Neural crest cell (in vitro differentiated cells): ENCODE data around the gene CACNB4. TPM values are rescaled to one million over a fixed set of nuclear protein-coding genes. Genes with fewer than 3 reads are reported as not detected.

ENCODE experiments used
- DNase-seq: peaks from one replicate; pipeline ENCODE4 v3.0.0; 2021; ENCODE audit warnings: low read depth, mixed read lengths, low spot score
- H3K27ac Mint-ChIP-seq: one replicate; pipeline ENCODE4 v1.8.0; 2021; ENCODE audit warnings: mild to moderate bottlenecking, mixed read lengths; ENCODE audit not compliant: unreplicated experiment
- H3K27me3 Mint-ChIP-seq: 2 replicates; pipeline ENCODE4 v1.8.0; 2021; ENCODE audit warnings: low read depth, mild to moderate bottlenecking, mixed read lengths
- H3K36me3 Mint-ChIP-seq: 2 replicates; pipeline ENCODE4 v1.8.0; 2021; ENCODE audit warnings: low read depth, mild to moderate bottlenecking, mixed read lengths
- H3K4me1 Mint-ChIP-seq: 2 replicates; pipeline ENCODE4 v1.8.0; 2021; ENCODE audit warnings: mixed read lengths
- H3K4me3 Mint-ChIP-seq: one replicate; pipeline ENCODE4 v1.8.0; 2021; ENCODE audit warnings: mild to moderate bottlenecking, mixed read lengths
- H3K9me3 Mint-ChIP-seq: 2 replicates; pipeline ENCODE4 v1.8.0; 2021; ENCODE audit warnings: mixed read lengths
- total RNA-seq: library from RNA; stranded (reverse); gene quantifications from 2 replicates; pipeline ENCODE4 v1.2.1, GENCODE V29; 2021
- TF ChIP-seq, protein P1 (sequence below): fragments of 200-600 bp; sonication (generic); conservative IDR thresholded peaks from 2 replicates; pipeline ENCODE4 v1.5.0; 2021; ENCODE audit warnings: antibody characterized with exemption, mild to moderate bottlenecking

The CACNB4 gene
- total RNA-seq, 1 donor from 2014 or later: 6.9 TPM

DNA sequence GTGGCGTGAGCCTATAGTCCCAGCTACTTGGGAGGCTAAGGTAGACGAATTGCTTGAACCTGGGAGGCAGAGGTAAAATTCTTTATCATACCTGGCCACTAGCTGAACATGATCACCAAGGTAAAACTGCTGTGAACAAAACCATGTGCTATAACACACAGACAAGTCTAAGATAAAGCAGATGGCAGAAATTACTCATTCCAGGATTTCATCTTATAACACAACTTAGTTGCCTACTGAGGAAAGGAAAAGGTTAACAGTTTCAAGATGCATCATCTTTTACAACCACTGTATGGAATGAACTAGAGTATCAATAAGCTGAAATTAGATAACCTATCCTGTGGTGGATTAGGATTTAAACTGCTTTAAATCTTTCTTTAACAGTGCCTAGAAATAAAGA is 278.9 kb downstream of the CACNB4 start:
- H3K9me3 Mint-ChIP-seq: no peaks in the 10 kb centered on the region
- DNase-seq: no peak
- no peak overlapping the region for H3K27ac Mint-ChIP-seq
- no peaks in the 10 kb centered on the region for H3K27me3 Mint-ChIP-seq
- peaks cover 36% of the 10 kb centered on the region for H3K4me1 Mint-ChIP-seq
- TF ChIP-seq, protein P1, sequence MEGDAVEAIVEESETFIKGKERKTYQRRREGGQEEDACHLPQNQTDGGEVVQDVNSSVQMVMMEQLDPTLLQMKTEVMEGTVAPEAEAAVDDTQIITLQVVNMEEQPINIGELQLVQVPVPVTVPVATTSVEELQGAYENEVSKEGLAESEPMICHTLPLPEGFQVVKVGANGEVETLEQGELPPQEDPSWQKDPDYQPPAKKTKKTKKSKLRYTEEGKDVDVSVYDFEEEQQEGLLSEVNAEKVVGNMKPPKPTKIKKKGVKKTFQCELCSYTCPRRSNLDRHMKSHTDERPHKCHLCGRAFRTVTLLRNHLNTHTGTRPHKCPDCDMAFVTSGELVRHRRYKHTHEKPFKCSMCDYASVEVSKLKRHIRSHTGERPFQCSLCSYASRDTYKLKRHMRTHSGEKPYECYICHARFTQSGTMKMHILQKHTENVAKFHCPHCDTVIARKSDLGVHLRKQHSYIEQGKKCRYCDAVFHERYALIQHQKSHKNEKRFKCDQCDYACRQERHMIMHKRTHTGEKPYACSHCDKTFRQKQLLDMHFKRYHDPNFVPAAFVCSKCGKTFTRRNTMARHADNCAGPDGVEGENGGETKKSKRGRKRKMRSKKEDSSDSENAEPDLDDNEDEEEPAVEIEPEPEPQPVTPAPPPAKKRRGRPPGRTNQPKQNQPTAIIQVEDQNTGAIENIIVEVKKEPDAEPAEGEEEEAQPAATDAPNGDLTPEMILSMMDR: no peak
- peaks cover 2% of the 10 kb centered on the region for H3K36me3 Mint-ChIP-seq
- no peak overlapping the region for H3K4me3 Mint-ChIP-seq

DNA sequence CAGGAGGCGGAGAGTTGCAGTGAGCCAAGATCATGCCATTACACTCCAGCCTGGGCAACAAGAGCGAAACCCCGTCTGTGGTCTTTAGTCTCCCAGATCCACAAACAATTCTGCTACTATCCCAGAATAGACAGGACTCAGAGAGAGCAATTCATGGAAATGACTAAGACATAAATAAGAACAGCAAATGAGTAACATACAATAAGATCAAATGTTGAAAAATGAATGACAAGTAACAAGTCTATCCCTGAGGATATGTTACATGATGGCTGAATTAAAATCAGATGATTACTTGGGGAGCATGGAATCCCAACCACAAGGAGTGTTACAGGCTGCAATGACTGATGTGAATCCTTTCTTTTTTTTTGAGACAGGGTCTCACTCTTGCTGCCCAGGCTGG is 280.9 kb downstream of the CACNB4 start:
- H3K4me3 Mint-ChIP-seq: no peak overlapping the region
- DNase-seq: no peak
- no peaks in the 10 kb centered on the region for H3K27me3 Mint-ChIP-seq
- H3K36me3 Mint-ChIP-seq: peaks cover 3% of the 10 kb centered on the region
- H3K4me1 Mint-ChIP-seq: peaks cover 18% of the 10 kb centered on the region
- no peaks in the 10 kb centered on the region for H3K9me3 Mint-ChIP-seq
- TF ChIP-seq, protein P1: no peak
- H3K27ac Mint-ChIP-seq: no peak overlapping the region

DNA sequence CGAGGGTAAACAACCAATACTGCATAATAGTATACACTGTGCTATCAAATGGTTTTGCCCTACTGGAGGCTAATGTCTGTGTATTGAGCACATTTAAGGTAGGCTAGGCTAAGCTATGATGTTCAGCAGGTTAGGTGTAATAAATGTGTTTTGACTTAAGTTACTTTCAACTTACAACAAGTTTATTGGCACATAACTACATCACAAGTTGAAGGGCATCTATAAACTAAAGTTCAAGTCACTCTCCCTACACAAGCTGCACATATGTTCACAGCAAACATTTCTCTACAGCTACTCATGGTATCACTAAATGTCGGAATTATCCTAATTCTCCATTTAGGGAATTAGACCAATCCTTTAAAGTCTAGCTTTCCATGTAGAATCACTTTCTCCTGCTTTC is 282.0 kb downstream of the CACNB4 start:
- Mint-ChIP-seq H3K36me3 (peaks cover 10% of the 10 kb centered on the region), H3K4me3 (no peak overlapping the region), H3K4me1 (peaks cover 9% of the 10 kb centered on the region), H3K27ac (no peak overlapping the region), H3K9me3 (no peaks in the 10 kb centered on the region), H3K27me3 (no peaks in the 10 kb centered on the region)
- no peak for DNase-seq
- TF ChIP-seq, protein P1: no peak

DNA sequence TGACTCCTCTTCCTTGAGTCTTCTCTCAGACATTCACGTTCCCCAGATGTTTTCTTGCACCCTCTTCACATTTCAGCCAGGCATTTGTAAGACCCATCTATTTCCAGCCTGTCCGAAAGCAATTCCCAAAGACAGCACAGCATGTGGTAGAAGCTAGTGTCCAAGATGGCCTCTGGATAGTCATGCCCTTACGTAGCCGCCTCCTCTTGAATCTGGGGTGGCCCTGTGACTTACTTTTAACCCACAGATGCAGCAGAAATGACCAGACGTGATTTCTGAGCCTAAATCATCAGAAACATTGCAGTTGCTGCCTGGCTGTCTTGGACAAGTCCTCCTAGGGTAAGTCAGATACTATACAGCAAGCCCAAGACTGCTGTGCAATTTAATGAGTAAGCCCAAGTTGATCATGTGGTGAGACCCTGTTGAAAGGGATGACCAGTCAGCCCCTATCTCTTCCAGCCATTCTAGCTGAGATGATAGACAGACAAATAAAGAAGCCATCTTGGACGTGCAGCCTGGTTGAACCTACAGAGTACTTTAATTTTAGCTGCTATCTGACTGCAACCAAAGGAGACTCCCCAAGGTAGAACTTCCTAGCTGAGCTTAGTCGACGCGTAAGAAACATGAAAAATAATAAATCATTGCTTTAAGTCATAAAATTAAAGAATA is 282.9 kb downstream of the CACNB4 start:
- no peak overlapping the region for H3K27ac Mint-ChIP-seq
- TF ChIP-seq, protein P1: no peak
- peaks cover 15% of the 10 kb centered on the region for H3K36me3 Mint-ChIP-seq
- no peak for DNase-seq
- no peaks in the 10 kb centered on the region for H3K27me3 Mint-ChIP-seq
- no peak overlapping the region for H3K4me3 Mint-ChIP-seq
- H3K4me1 Mint-ChIP-seq: peaks cover 5% of the 10 kb centered on the region
- H3K9me3 Mint-ChIP-seq: no peaks in the 10 kb centered on the region

DNA sequence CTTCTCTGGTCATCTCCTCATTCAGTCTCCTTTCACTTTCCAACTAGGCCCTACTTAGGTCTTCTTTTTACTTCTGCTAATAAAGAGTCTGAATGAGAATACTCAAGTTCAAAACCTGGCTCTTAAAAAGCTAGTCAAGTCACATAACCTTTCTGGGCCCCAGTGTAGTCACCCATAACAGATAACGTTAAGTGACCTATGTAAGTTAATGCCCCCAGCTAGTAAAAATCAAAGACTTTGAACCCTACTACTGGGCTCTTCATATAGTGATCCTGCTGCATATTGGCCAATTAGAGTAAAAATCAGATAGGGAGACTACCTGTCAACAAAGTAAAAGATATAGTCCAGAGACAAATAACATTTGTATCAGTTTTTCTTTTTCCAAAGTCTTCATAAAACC is 288.4 kb downstream of the CACNB4 start:
- no peaks in the 10 kb centered on the region for H3K4me1 Mint-ChIP-seq
- H3K27ac Mint-ChIP-seq: no peak overlapping the region
- H3K9me3 Mint-ChIP-seq: no peaks in the 10 kb centered on the region
- TF ChIP-seq, protein P1: no peak
- no peak for DNase-seq
- no peaks in the 10 kb centered on the region for H3K27me3 Mint-ChIP-seq
- H3K4me3 Mint-ChIP-seq: no peak overlapping the region
- H3K36me3 Mint-ChIP-seq: peaks cover 23% of the 10 kb centered on the region
